ENCODE measurements around the gene TIPRL. TPM values are rescaled to one million over a fixed set of nuclear protein-coding genes. Genes with fewer than 3 reads are reported as not detected.
A peak's percentile ranks its signal among the peaks of the same experiment; 100 is the strongest.
"Not testable (repeated sequence)": the region's sequence is repeated elsewhere in the genome, so short reads cannot be mapped to it uniquely, and the experiment has no call there.

The TIPRL gene
- total RNA-seq, 2 donors from 2014 or later = 33.5 to 36.3 TPM

GRCh38 chr1:168199056-168199455 lies 20.3 kb downstream of the TIPRL start:
- intact Hi-C loops (cut with DNase I, micrococcal nuclease) = no loop called here
- DNase-seq (no peak), ATAC-seq (no peak)

GRCh38 chr1:168202941-168203654 lies 24.3 kb downstream of the TIPRL start:
- ATAC-seq (no peak), DNase-seq (no peak)
- intact Hi-C loops (cut with DNase I, micrococcal nuclease) = no loop called here

GRCh38 chr1:168206111-168206510 lies 27.3 kb downstream of the TIPRL start:
- ATAC-seq (no peak), DNase-seq (no peak)
- intact Hi-C loops (cut with DNase I, micrococcal nuclease) = no loop called here

GRCh38 chr1:168207673-168208072 lies 28.9 kb downstream of the TIPRL start:
- intact Hi-C loops (cut with DNase I, micrococcal nuclease); DNase-seq; ATAC-seq: not testable (repeated sequence)

- DNase-seq (peak; percentile 21 to 49), ATAC-seq (peak; percentile 100)
- intact Hi-C loops (cut with DNase I, micrococcal nuclease) = no loop called here
Measured at GRCh38 chr1:168210312-168210711, 31.6 kb downstream of the TIPRL start.

GRCh38 chr1:168213349-168213748 lies 34.6 kb downstream of the TIPRL start:
- no peak for ATAC-seq
- intact Hi-C loops (cut with DNase I, micrococcal nuclease) = no loop called here

GRCh38 chr1:168216171-168216570 lies 37.4 kb downstream of the TIPRL start:
- no peak for ATAC-seq
- intact Hi-C loops (cut with DNase I, micrococcal nuclease) = no loop called here
- no peak for DNase-seq

More at GRCh38 chr1:168213349-168213748, 34.6 kb downstream of the TIPRL start:
- no peak for DNase-seq

GRCh38 chr1:168217664-168218063 lies 38.9 kb downstream of the TIPRL start:
- intact Hi-C loops (cut with DNase I, micrococcal nuclease) = no loop called here
- no peak for DNase-seq
- ATAC-seq = no peak

GRCh38 chr1:168218658-168219057 lies 39.9 kb downstream of the TIPRL start:
- ATAC-seq (no peak), DNase-seq (no peak)
- intact Hi-C loops (cut with DNase I, micrococcal nuclease) = no loop called here

GRCh38 chr1:168220470-168220871 lies 41.7 kb downstream of the TIPRL start:
- ATAC-seq (no peak), DNase-seq (no peak)
- intact Hi-C loops (cut with DNase I, micrococcal nuclease) = no loop called here

- intact Hi-C loops (cut with DNase I, micrococcal nuclease) = no loop called here
- ATAC-seq (no peak), DNase-seq (no peak)
Measured at GRCh38 chr1:168221275-168221674, 42.5 kb downstream of the TIPRL start.

GRCh38 chr1:168223261-168223660 lies 44.5 kb downstream of the TIPRL start:
- no peak for DNase-seq
- ATAC-seq = no peak
- intact Hi-C loops (cut with DNase I, micrococcal nuclease) = no loop called here

GRCh38 chr1:168223681-168224540 lies 45.1 kb downstream of the TIPRL start:
- ATAC-seq (no peak), DNase-seq (no peak)
- intact Hi-C loops (cut with DNase I, micrococcal nuclease) = no loop called here

- no peak for ATAC-seq
- no peak for DNase-seq
- intact Hi-C loops (cut with DNase I, micrococcal nuclease) = no loop called here
Measured at GRCh38 chr1:168224991-168225390, 46.2 kb downstream of the TIPRL start.

- intact Hi-C loops (cut with DNase I, micrococcal nuclease) = no loop called here
- peak; percentile 99 for ATAC-seq
- peak; percentile 75 to 87 for DNase-seq
Measured at GRCh38 chr1:168225476-168226190, 46.9 kb downstream of the TIPRL start, which contains the start of gene SFT2D2. TSS of gene SFT2D2 (plus strand) at chr1:168226004. CDS start at chr1:168226080, 76 bp downstream.

- no peak for ATAC-seq
- intact Hi-C loops (cut with DNase I, micrococcal nuclease) = no loop called here
Measured at GRCh38 chr1:168227620-168228019, 48.9 kb downstream of the TIPRL start.

GRCh38 chr1:168229893-168230292 lies 51.1 kb downstream of the TIPRL start:
- ATAC-seq (no peak), DNase-seq (no peak)
- intact Hi-C loops (cut with DNase I, micrococcal nuclease) = no loop called here

More at GRCh38 chr1:168227620-168228019, 48.9 kb downstream of the TIPRL start:
- no peak for DNase-seq

GRCh38 chr1:168230709-168231108 lies 51.9 kb downstream of the TIPRL start:
- ATAC-seq (no peak), DNase-seq (no peak)
- intact Hi-C loops (cut with DNase I, micrococcal nuclease) = no loop called here

- peak; percentile 89 for ATAC-seq
- intact Hi-C loops (cut with DNase I, micrococcal nuclease) = no loop called here
- no peak for DNase-seq
Measured at GRCh38 chr1:168234846-168235547, 56.2 kb downstream of the TIPRL start.

Measured in left colon (tissue), 2 donors.